DOHH2 (cell line): ENCODE data around the gene GORASP1.

ENCODE experiments used
- H3F3A ChIP-seq: fragments of 200-600 bp; sonication (generic), shearing (Covaris generic); 2 replicates; pipeline ENCODE4 v1.6.0; 2016; ENCODE audit warnings: antibody characterized with exemption, mild to moderate bottlenecking; ENCODE audit not compliant: control insufficient read depth, insufficient read depth
- H3K27ac ChIP-seq: fragments of 200-600 bp; sonication (generic); 2 replicates; pipeline ENCODE4 v1.5.1; 2014; ENCODE audit warnings: low read depth, mild to moderate bottlenecking, low read length, moderate library complexity
- H3K27me3 ChIP-seq: fragments of 200-600 bp; sonication (generic); 2 replicates; pipeline ENCODE4 v1.6.1; 2014; ENCODE audit warnings: mild to moderate bottlenecking, low read length, mixed read lengths; ENCODE audit not compliant: control insufficient read depth
- H3K36me3 ChIP-seq: fragments of 200-600 bp; sonication (generic); 2 replicates; pipeline ENCODE4 v1.6.1; 2014; ENCODE audit warnings: mild to moderate bottlenecking, low read length, moderate library complexity, mixed read lengths; ENCODE audit not compliant: control insufficient read depth
- H3K4me1 ChIP-seq: fragments of 200-600 bp; sonication (generic); 2 replicates; pipeline ENCODE4 v1.6.1; 2014; ENCODE audit warnings: mild to moderate bottlenecking, low read length, mixed read lengths; ENCODE audit not compliant: control insufficient read depth
- H3K4me2 ChIP-seq: fragments of 200-600 bp; sonication (generic); 2 replicates; pipeline ENCODE4 v1.6.0; 2014; ENCODE audit warnings: mild to moderate bottlenecking, low read length, moderate library complexity
- H3K4me3 ChIP-seq: fragments of 200-600 bp; sonication (generic); 2 replicates; pipeline ENCODE4 v1.5.1; 2014; ENCODE audit warnings: mild to moderate bottlenecking, low read length, mixed read lengths
- H3K79me2 ChIP-seq: fragments of 200-600 bp; sonication (generic); 2 replicates; pipeline ENCODE4 v1.6.1; 2014; ENCODE audit warnings: mild to moderate bottlenecking, low read length, mixed read lengths; ENCODE audit not compliant: control insufficient read depth
- H3K9me2 ChIP-seq: fragments of 200-600 bp; sonication (generic); replicated peaks from 2 replicates; pipeline ENCODE4 v1.6.1; 2014; ENCODE audit warnings: mild to moderate bottlenecking, low read length, mixed read lengths; ENCODE audit not compliant: control insufficient read depth
- H3K9me3 ChIP-seq: fragments of 200-600 bp; sonication (generic); 2 replicates; pipeline ENCODE4 v1.6.1; 2014; ENCODE audit warnings: antibody characterized with exemption, low read length, mixed read lengths; ENCODE audit not compliant: control insufficient read depth, insufficient read depth
- H4K20me1 ChIP-seq: fragments of 200-600 bp; sonication (generic); 2 replicates; pipeline ENCODE4 v1.6.0; 2014; ENCODE audit warnings: low read depth, mild to moderate bottlenecking, antibody characterized with exemption, low read length, moderate library complexity; ENCODE audit not compliant: control insufficient read depth, insufficient read depth
- CTCF ChIP-seq: fragments of 200-600 bp; sonication (generic); IDR thresholded peaks from one replicate; pipeline ENCODE4 v1.5.1; 2014; ENCODE audit warnings: antibody characterized with exemption, mild to moderate bottlenecking, low read depth, low read length; ENCODE audit not compliant: poor library complexity, severe bottlenecking
- EZH2phosphoT487 ChIP-seq: fragments of 200-600 bp; sonication (generic); IDR thresholded peaks from 2 replicates; pipeline ENCODE4 v1.6.1; 2017; ENCODE audit warnings: borderline replicate concordance, mild to moderate bottlenecking, antibody characterized with exemption, low read length, moderate library complexity, mixed read lengths

The GORASP1 gene

GRCh38 chr3:39122813-39123212 is 15.4 kb upstream of the GORASP1 start:
- Histone ChIP-seq H3K4me3 (peak overlapping the region; percentile 56), H4K20me1 (no peaks in the 10 kb centered on the region), H3K9me3 (no peaks in the 10 kb centered on the region), H3K27me3 (no peaks in the 10 kb centered on the region), H3K36me3 (no peaks in the 10 kb centered on the region), H3K4me1 (peaks cover 74% of the 10 kb centered on the region), H3K9me2 (no peaks in the 10 kb centered on the region), H3K79me2 (no peaks in the 10 kb centered on the region), H3K27ac (peak overlapping the region; percentile 65), H3K4me2 (peak overlapping the region; percentile 71), H3F3A (no peaks in the 10 kb centered on the region; the same call in 1 of the 2 replicates)
- TF ChIP-seq EZH2phosphoT487 (no peak), CTCF (no peak)

- Histone ChIP-seq H3K36me3 (no peaks in the 10 kb centered on the region), H3K9me3 (no peaks in the 10 kb centered on the region), H3K79me2 (no peaks in the 10 kb centered on the region), H4K20me1 (no peaks in the 10 kb centered on the region), H3F3A (no peaks in the 10 kb centered on the region; the same call in 1 of the 2 replicates), H3K27ac (peak overlapping the region; percentile 65; the same call in 1 of the 2 replicates), H3K9me2 (no peaks in the 10 kb centered on the region), H3K4me2 (peak overlapping the region; percentile 71), H3K4me1 (peaks cover 65% of the 10 kb centered on the region), H3K4me3 (peak overlapping the region; percentile 56), H3K27me3 (no peaks in the 10 kb centered on the region)
- TF ChIP-seq CTCF, result no peak
- no peak for TF ChIP-seq EZH2phosphoT487
Observed at GRCh38 chr3:39121621-39122020, 14.2 kb upstream of the GORASP1 start.

DNA sequence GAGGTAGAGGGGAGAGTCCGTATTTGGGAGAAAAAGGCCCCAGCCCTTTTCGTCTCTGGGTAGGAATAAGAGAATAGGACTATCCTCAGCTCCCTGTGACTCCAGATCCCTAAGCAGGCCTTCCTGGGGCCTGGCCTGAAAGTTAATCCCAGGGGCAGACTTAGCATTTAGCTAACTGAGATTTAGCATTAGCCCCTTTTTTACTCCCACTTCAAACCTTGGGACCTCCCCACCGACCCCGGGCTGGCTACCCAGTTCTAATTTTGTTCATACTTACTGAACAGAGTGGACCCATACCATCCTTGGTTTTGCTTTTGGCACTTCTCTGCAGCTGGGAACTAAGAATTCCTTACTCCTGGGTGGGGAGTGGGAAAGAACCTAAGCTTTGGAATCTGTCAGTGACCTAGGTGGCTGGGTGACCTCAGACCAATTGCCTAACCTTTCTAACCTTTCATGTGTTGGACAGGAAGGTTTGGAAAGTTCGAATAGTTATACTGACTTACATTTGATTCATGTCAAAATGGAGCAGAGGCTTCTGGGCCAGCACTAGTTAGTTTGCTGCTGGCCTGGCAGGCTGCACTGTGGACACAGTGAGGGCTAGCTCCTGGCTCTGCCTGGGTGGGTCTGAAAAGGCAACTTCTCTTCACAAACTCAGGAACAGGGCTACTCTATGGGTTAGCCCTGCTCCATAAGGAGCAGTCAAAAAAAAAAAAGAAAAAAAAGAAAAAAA is 11.7 kb upstream of the GORASP1 start:
- H3K4me3 ChIP-seq, result no peak overlapping the region
- H3K27me3 ChIP-seq, result no peaks in the 10 kb centered on the region
- no peak overlapping the region for H3K4me2 ChIP-seq
- no peaks in the 10 kb centered on the region for H3K36me3 ChIP-seq
- H3K79me2 ChIP-seq, result no peaks in the 10 kb centered on the region
- TF ChIP-seq CTCF (no peak), EZH2phosphoT487 (no peak)
- H4K20me1 ChIP-seq, result no peaks in the 10 kb centered on the region
- H3F3A ChIP-seq, result no peaks in the 10 kb centered on the region
- no peaks in the 10 kb centered on the region for H3K9me2 ChIP-seq
- no peak overlapping the region for H3K27ac ChIP-seq
- peaks cover 49% of the 10 kb centered on the region for H3K4me1 ChIP-seq
- H3K9me3 ChIP-seq, result no peaks in the 10 kb centered on the region
